KMS-11 (cell line): Measurements from ENCODE around the gene MMP3.

Experiments used
- H2AFZ ChIP-seq: fragments of 200-600 bp; sonication (generic); 2 replicates; pipeline ENCODE4 v1.6.1; 2016; ENCODE audit warnings: antibody characterized with exemption, mixed run types, low read depth
- H3K27ac ChIP-seq: fragments of 200-600 bp; sonication (generic); 2 replicates; pipeline ENCODE4 v1.6.1; 2016; ENCODE audit warnings: mild to moderate bottlenecking, mixed run types
- H3K27me3 ChIP-seq: fragments of 200-600 bp; sonication (generic); 2 replicates; pipeline ENCODE4 v1.6.1; 2017; ENCODE audit warnings: mild to moderate bottlenecking, low read depth, mixed run types, moderate library complexity; ENCODE audit not compliant: insufficient read depth
- H3K36me3 ChIP-seq: fragments of 200-600 bp; sonication (generic); 2 replicates; pipeline ENCODE4 v1.6.1; 2017; ENCODE audit warnings: mild to moderate bottlenecking, mixed run types; ENCODE audit not compliant: insufficient read depth
- H3K4me1 ChIP-seq: fragments of 200-600 bp; sonication (generic); 2 replicates; pipeline ENCODE4 v1.6.1; 2016; ENCODE audit warnings: mild to moderate bottlenecking, low read depth, mixed run types; ENCODE audit not compliant: poor library complexity, severe bottlenecking
- H3K4me2 ChIP-seq: fragments of 200-600 bp; sonication (generic); 2 replicates; pipeline ENCODE4 v1.7.0; 2016; ENCODE audit warnings: mild to moderate bottlenecking, mixed run types
- H3K4me3 ChIP-seq: fragments of 200-600 bp; sonication (generic); IDR thresholded peaks from 2 replicates; pipeline ENCODE4 v1.6.1; 2017; ENCODE audit warnings: low read depth, low read length, mixed read lengths; ENCODE audit not compliant: insufficient read depth
- H3K79me2 ChIP-seq: fragments of 200-600 bp; sonication (generic); 2 replicates; pipeline ENCODE4 v1.6.1; 2016; ENCODE audit warnings: low read depth, mixed run types; ENCODE audit not compliant: insufficient read depth
- H3K9ac ChIP-seq: fragments of 200-600 bp; sonication (generic); 2 replicates; pipeline ENCODE4 v1.6.1; 2016; ENCODE audit warnings: mild to moderate bottlenecking, mixed run types
- H4K20me1 ChIP-seq: fragments of 200-600 bp; sonication (generic); 2 replicates; pipeline ENCODE4 v1.6.1; 2016; ENCODE audit warnings: mild to moderate bottlenecking, mixed run types; ENCODE audit not compliant: insufficient read depth
- CTCF ChIP-seq: fragments of 200-600 bp; sonication (generic); conservative IDR thresholded peaks from 2 replicates; pipeline ENCODE4 v1.6.1; 2017; ENCODE audit warnings: low read depth, mild to moderate bottlenecking, antibody characterized with exemption, low read length, moderate library complexity, mixed read lengths

MMP3 gene

DNA sequence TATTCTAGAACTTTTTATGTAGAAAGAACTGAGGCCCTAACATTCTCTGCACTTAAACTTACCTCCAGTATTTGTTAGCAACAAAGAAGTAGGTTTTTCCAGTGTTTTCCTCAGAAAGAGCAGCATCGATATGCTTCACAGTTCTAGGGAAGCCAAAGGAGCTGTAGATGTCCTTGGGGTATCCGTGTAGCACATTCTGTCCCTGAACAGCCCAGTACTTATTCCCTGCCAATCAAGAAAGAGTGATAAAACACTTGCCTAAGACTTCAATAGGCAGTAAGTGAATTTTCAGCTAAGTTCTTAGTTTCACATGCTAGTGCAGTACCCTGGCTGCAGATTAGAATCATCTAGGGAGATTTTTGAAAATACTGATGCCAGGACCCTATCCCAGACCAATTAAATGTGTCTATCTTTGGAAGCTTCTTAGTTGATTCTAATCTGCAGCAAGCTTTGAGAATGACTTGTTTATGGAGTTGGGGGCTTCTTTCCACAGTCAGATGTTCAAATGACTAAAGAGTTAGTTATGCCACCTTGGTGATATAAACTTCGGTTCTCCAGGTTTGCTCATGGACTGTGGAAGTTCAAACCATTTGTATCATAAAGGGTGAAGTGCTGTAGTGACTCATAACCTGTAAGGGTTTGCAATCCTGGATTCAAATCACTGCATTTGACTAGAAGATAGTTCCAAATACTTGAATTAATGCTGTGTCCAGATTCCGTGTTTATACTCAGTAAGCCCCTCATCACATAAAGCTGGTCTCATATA lies 52.0 kb downstream of the MMP3 start:
- Histone ChIP-seq H3K9ac (no peak overlapping the region), H4K20me1 (no peaks in the 10 kb centered on the region), H3K79me2 (no peaks in the 10 kb centered on the region), H2AFZ (no peak overlapping the region), H3K36me3 (no peaks in the 10 kb centered on the region), H3K27ac (no peak overlapping the region), H3K4me3 (no peak overlapping the region), H3K4me1 (peaks cover 3% of the 10 kb centered on the region), H3K4me2 (no peak overlapping the region), H3K27me3 (no peaks in the 10 kb centered on the region)
- no peak for TF ChIP-seq CTCF

DNA sequence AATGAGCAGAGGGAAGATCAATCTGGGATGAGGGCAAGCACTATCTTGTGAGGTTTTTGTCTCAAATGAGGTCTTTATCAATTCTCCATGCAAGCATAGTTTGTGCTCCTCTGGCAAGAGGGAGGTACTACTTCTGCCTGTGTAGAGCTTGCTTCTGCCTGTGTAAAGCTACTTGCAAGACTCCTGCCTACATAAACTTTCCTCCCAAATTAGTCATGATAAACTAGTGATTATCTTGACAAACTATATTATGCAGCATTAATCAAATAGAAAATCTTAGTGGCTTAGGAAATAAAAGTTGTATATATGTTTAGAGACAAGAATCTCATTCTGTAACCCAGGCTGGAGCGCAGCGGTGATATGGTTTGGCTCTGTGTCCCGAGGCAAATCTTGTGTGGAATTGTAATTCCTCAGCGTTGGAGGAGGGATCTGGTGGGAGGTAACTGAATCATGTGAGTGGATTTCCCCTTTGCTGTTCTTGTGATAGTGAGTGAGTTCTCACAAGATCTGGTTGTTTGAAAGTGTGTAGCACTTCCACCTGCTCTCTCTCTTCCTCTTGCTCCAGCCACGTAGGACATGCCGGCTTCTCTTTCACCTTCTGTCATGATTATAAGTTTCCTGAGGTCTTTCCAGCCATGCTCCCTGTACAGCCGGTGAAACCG lies 54.9 kb downstream of the MMP3 start:
- H3K27ac ChIP-seq = no peak overlapping the region
- no peak overlapping the region for H3K9ac ChIP-seq
- H3K4me2 ChIP-seq = no peak overlapping the region
- no peak overlapping the region for H2AFZ ChIP-seq
- no peaks in the 10 kb centered on the region for H3K79me2 ChIP-seq
- no peak overlapping the region for H3K4me3 ChIP-seq
- H4K20me1 ChIP-seq = no peaks in the 10 kb centered on the region
- no peaks in the 10 kb centered on the region for H3K36me3 ChIP-seq
- H3K4me1 ChIP-seq = no peaks in the 10 kb centered on the region
- TF ChIP-seq CTCF = no peak
- no peaks in the 10 kb centered on the region for H3K27me3 ChIP-seq
